GM18511 (cell line): ENCODE data around the gene SPTAN1.
"Not testable (repeated sequence)": the region's sequence is repeated elsewhere in the genome, so short reads cannot be mapped to it uniquely, and the experiment has no call there.

Source experiments
- ATAC-seq: cut with Tn5 transposase; IDR thresholded peaks from one replicate; pipeline ENCODE4 v1.9.1; 2021; ENCODE audit warnings: mild to moderate bottlenecking, moderate library complexity; ENCODE audit not compliant: unreplicated experiment

SPTAN1 gene

GRCh38 chr9:128631636-128632035, 79.2 kb downstream of the SPTAN1 start:
- no peak for ATAC-seq

- ATAC-seq = no peak
Measured at GRCh38 chr9:128632066-128632465, 79.7 kb downstream of the SPTAN1 start.

- ATAC-seq = no peak
Measured at GRCh38 chr9:128632486-128632885, 80.1 kb downstream of the SPTAN1 start.

GRCh38 chr9:128633057-128633456, 80.7 kb downstream of the SPTAN1 start:
- ATAC-seq = no peak

GRCh38 chr9:128633601-128634000, 81.2 kb downstream of the SPTAN1 start:
- no peak for ATAC-seq

- ATAC-seq = no peak
Measured at GRCh38 chr9:128634111-128634510, 81.7 kb downstream of the SPTAN1 start.

GRCh38 chr9:128634651-128635262, 82.4 kb downstream of the SPTAN1 start:
- no peak for ATAC-seq

- ATAC-seq = no peak
Measured at GRCh38 chr9:128635266-128636023, 83.1 kb downstream of the SPTAN1 start.

GRCh38 chr9:128636024-128636390, 83.6 kb downstream of the SPTAN1 start:
- no peak for ATAC-seq

GRCh38 chr9:128636556-128637530, 84.5 kb downstream of the SPTAN1 start:
- ATAC-seq = no peak

- ATAC-seq = no peak
Measured at GRCh38 chr9:128637656-128638055, 85.3 kb downstream of the SPTAN1 start.

- no peak for ATAC-seq
Measured at GRCh38 chr9:128638580-128638979, 86.2 kb downstream of the SPTAN1 start.

- no peak for ATAC-seq
Measured at GRCh38 chr9:128640603-128641002, 88.2 kb downstream of the SPTAN1 start.

- no peak for ATAC-seq
Measured at GRCh38 chr9:128642675-128643245, 90.4 kb downstream of the SPTAN1 start.

- peak; percentile 82 for ATAC-seq
Measured at GRCh38 chr9:128643519-128644300, 91.3 kb downstream of the SPTAN1 start.

GRCh38 chr9:128648206-128648605, 95.8 kb downstream of the SPTAN1 start:
- not testable (repeated sequence) for ATAC-seq

GRCh38 chr9:128651798-128652197, 99.4 kb downstream of the SPTAN1 start:
- ATAC-seq = no peak

- ATAC-seq = no peak
Measured at GRCh38 chr9:128653908-128654307, 101.5 kb downstream of the SPTAN1 start.

- ATAC-seq = no peak
Measured at GRCh38 chr9:128654481-128654880, 102.1 kb downstream of the SPTAN1 start.
